GM19025 (cell line): ENCODE data around the gene UVRAG.
"Not testable (repeated sequence)": the region's sequence is repeated elsewhere in the genome, so short reads cannot be mapped to it uniquely, and the experiment has no call there.

Experiments
- ATAC-seq: cut with Tn5 transposase; IDR thresholded peaks from one replicate; pipeline ENCODE4 v1.9.1; 2021; ENCODE audit warnings: mild to moderate bottlenecking, low read depth, moderate library complexity; ENCODE audit not compliant: unreplicated experiment

UVRAG gene

GRCh38 chr11:75834728-75835127, 19.7 kb downstream of the UVRAG start:
- no peak for ATAC-seq

GRCh38 chr11:75836417-75836816, 21.4 kb downstream of the UVRAG start:
- ATAC-seq: no peak

DNA sequence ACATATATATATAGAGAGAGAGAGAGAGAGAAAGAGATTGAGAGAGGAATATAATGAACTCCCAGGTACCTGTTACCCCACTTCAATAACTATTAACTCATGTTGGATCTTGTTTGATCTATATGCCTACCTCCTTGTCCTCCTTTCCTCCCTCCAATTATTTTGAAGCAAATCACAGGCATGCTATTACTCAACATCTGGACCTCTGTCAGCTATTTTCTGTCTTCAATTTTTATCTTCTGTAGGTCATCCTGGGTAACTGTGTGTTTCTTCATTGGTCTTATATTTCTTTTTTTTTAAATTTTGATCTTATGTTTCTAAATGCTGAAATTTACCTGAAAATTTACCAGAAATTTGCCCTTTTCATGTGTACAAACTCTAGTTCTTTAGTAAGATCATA, 24.8 kb downstream of the UVRAG start:
- no peak for ATAC-seq

DNA sequence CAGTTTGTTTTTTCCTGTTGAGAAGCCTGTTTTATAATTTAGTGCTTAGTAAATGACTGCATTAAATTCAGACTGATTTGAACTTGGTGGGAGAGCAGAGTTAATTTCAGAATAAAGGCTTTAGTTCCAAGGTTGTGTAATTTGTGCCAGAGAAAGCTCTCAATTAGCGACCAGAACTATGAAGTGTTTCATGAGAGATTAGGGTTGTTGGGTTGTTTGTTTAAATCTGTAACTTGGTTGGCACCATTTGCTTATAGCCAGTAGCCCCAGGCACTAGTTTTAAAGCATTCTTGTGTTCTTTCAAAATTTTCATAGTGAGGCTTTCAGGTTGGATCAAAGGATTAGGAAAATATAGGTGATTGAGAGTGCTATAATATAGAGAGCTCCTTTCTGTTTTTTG, 25.5 kb downstream of the UVRAG start:
- no peak for ATAC-seq

DNA sequence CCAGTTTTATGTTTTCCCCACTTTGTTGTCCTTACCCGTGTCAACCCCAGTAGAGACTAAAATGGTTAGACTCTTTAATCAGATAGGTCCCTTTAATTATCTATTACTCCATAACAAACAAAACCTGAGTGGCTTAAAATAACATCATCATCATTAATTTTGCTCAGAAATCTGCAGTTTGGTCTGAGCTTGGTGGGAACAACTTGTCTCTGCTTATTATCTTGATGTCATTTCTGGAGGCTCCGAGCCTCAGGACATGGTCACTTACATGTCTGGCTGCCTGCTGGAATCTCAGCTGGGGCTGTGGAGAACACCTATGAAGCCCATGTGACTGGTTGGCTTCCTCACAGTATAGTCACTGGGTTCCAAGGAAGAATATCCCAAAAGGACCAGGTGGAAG, 26.7 kb downstream of the UVRAG start:
- ATAC-seq: no peak

DNA sequence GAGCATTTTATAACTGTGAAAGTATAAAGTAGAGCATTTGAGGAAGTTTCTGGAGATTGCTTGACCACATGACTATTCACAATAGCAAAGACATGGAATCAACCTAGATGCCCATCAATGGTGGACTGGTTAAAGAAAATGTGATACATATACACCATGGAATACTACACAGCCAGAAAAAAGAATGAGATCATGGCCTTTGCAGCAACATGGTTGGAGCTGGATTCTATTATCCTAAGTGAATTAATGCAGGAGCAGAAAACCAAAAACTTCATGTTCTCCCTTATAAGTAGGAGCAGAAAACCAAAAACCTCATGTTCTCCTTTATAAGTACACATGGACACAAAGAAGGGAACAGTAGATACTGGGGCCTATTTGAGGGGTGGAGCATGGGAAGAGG, 30.3 kb downstream of the UVRAG start:
- ATAC-seq: no peak

DNA sequence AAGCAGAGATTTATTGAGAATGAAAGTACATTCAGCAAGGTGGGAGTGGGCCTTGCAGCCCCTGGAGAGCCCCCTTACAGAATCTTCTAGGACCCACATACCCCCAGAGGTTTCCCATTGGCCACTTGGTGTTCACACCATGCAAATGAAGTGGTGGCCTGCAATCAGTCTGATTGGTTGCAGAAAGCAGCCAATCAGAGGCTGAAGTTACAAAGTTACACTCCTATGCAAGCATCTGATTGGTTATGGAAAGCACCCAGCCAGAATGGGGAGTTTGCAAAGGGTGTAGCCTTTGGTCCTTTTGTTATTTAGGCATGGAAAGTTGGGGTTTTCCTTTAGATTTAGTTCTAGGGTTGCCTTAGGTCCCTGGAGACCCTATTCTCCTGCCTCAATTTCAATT, 34.9 kb downstream of the UVRAG start:
- no peak for ATAC-seq

DNA sequence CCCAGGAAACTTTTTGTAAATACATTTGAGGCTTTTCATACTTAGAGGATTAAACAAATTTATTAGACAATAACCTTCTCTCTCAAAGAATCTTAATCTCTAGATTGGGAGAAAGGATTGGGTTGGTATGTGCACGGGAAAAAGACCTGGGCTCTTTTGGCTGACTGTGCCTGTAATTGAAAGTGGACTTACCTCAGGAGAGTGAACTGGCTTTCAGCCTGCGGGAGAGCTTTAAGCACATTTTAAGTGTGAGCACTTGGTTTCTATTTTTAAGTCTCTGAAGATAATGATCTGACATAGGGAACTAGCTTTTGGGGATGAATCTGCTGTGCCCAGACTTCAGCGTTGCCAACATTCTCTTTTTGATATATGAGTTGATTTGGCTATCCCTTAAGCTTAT, 35.8 kb downstream of the UVRAG start:
- no peak for ATAC-seq

DNA sequence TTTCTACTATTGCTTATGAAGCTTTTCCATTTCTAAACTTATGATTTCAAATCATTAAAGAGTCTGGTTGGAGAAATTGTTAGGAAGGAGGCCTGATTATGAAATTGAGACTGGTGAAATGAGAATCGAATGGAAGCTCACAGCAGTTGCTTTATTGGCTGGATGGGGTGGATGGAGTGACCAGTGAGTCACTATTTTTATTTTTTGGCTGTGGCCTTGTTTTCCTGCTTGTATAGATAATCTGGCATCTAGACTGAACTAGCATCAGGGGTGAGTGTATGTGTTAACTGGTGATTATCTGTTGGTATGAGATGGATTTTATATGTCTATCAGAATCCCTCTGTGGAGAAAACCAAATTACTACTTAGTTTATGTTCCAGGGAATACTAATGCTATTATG, 36.2 kb downstream of the UVRAG start:
- ATAC-seq: no peak

DNA sequence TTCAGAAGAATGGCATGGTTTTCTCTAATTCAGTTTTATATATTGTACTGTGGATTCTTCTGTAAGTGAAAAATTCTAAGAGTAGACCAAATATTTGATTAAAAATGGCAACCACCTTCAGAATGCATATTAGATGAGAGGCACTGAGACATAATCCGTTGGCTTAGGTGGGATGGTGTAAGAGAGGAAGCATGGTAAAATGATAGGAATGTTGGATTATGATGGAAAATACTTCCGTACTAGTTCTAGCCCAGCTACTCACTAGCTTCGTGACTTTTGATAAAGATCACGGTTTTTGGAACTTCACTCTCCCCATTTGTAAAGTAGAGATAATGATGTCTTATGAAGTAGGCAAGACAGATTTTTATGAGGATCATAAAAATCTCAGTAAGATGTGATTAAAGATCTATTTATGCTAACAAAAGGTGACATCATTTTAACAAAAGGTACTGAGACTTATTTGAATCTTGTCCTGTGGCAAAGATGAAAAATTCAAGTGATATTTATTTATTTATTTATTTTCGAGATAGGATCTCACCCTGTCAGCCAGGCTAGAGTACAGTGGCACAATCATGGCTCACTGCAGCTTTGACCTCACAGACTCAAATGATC, 37.5 kb downstream of the UVRAG start:
- ATAC-seq: no peak

GRCh38 chr11:75853563-75853962, 38.6 kb downstream of the UVRAG start:
- ATAC-seq: not testable (repeated sequence)

- ATAC-seq: no peak
Observed at GRCh38 chr11:75853971-75854370, 39.0 kb downstream of the UVRAG start.

- ATAC-seq: no peak
Observed at GRCh38 chr11:75855206-75855605, 40.2 kb downstream of the UVRAG start.

DNA sequence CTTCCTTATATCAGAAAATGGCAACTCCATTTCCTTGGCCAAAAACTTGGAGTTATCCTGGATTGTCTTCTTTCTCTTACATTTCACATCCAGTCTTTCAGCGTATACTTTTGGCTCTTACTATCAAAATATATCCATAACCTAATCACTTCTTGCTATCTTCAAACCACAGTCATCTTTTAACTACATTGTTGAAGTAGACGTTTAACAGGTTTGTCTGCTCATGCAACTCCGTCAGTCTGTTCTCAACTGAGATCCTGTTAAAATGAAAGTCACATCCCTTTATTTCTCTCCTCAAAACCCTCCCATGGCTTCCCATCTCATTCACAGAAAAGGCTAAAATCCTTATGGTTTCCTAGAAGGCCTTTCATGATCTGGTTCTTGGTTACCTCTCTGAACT, 41.9 kb downstream of the UVRAG start:
- ATAC-seq: no peak

DNA sequence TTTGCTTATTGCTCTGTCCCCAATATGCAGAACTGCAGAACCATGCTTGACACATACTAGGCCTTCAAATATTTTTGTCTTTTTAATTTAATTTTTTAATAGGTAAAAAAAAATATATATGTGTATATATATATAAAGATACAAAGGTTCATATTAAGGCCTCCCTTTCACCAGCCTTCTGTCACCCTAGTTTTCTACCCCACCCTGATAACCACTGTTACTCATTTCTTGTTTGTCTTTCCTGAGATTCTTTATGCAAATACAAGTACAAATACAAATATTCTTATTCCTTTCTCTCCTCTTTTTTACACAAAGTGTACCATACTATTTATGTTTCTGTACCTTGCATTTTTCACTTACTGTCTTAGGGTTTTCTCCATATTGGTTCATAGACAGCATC, 43.0 kb downstream of the UVRAG start:
- no peak for ATAC-seq

- no peak for ATAC-seq
Observed at GRCh38 chr11:75858613-75859012, 43.6 kb downstream of the UVRAG start.

- ATAC-seq: no peak
Observed at GRCh38 chr11:75859614-75860013, 44.6 kb downstream of the UVRAG start.

DNA sequence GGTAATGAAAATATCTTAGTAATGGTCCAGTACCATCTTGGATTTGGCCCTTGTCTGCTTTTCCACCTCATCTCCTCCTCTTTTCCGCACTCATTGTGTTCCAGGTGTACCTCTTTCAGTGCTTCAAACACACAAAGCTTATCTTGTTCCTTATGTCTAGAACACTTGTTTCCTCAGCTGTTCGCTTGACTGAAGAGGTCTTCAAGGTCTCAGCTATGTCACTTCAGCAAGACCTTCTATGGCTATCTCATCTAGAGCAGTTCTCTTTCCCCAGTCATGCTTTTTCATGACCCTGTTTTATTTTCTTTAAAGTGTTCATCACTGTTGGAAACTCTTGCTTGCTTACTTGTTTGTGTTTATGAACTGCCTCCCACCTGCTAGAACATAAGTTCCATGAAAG, 47.4 kb downstream of the UVRAG start:
- no peak for ATAC-seq

- ATAC-seq: no peak
Observed at GRCh38 chr11:75867778-75868374, 52.9 kb downstream of the UVRAG start.

DNA sequence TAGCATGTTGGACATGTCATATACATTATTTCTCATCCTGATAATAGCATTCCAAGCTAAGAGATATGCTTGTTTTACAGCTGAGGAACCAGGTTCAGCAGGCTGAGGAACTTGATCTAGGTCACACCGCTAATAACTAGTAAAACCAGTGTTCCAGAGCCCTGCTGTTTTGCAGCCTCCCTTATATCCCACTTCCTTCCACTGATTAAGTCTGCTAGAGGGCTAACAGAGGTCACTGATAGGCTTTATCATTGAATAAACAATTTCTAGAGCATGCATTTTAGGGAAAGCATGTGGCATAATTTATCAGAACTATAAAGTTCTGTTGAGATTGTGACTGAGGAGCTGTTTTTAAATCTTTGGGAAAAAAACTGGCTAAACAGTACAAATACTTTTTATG, 54.0 kb downstream of the UVRAG start:
- no peak for ATAC-seq

DNA sequence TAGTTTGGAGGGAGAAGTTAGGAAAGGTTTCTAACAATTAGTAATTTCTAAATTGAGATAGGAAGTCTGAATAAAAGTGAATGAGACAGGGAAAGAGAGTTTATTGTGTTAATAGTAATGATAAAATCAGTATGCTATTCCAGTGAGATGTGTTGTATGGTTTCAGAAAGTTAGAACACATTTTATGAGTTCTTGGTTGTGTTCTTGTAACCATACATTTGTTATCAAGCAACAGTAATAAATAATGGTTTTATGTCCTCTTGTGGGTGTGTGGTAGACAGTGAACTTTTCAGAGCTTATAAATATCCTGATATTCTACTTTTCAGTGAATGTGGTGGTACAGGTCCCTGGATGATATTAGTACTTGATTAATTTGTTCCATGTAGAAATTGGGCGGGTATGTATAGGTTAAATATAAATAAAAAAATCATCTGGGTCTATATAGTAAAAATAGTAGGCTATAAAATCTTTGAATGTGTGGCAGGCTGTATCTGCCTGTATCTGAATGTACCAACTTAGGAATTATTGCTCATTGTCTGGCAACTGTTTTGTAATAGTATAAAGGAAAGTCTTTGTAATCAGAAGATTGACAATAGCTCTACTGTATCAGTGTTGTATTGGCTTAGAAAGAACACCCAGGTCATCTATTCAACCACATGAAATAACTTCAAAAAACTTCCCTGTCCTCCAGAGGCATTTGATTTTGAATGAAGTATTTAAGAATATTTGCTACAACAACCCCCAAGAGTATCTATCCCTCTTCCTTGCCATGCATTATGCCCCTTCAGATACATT, 54.8 kb downstream of the UVRAG start:
- no peak for ATAC-seq

- ATAC-seq: no peak
Observed at GRCh38 chr11:75872887-75873416, 57.9 kb downstream of the UVRAG start.
